Neural progenitor cell (in vitro differentiated cells): ENCODE results near the gene NAB2. TPM values are rescaled to one million over a fixed set of nuclear protein-coding genes. Genes with fewer than 3 reads are reported as not detected.

ENCODE experiments used
- DNase-seq: peaks from one replicate; pipeline ENCODE4 v3.0.0-alpha.2; 2016; ENCODE audit warnings: low spot score
- H2AFZ ChIP-seq: fragments of 200-600 bp; sonication (generic); replicated peaks from 2 replicates; pipeline ENCODE4 v1.6.1; 2016; ENCODE audit warnings: antibody characterized with exemption
- H3F3A ChIP-seq: fragments of 200-600 bp; sonication (generic); 2 replicates; pipeline ENCODE4 v1.6.1; 2016; ENCODE audit warnings: antibody characterized with exemption, low read depth
- H3K27ac ChIP-seq: fragments of 200-600 bp; sonication (generic); 2 replicates; pipeline ENCODE4 v1.5.1; 2016; ENCODE audit warnings: mild to moderate bottlenecking
- H3K27me3 ChIP-seq: fragments of 200-600 bp; sonication (generic); 2 replicates; pipeline ENCODE4 v1.6.1; 2016; ENCODE audit warnings: mild to moderate bottlenecking, moderate library complexity
- H3K36me3 ChIP-seq: fragments of 200-600 bp; sonication (generic); 2 replicates; pipeline ENCODE4 v1.5.1; 2016
- H3K4me1 ChIP-seq: fragments of 200-600 bp; sonication (generic); 2 replicates; pipeline ENCODE4 v1.6.1; 2016; ENCODE audit warnings: mixed run types
- H3K4me2 ChIP-seq: fragments of 200-600 bp; sonication (generic); 2 replicates; pipeline ENCODE4 v1.6.1; 2016
- H3K4me3 ChIP-seq: fragments of 200-600 bp; sonication (generic); 2 replicates; pipeline ENCODE4 v1.5.1; 2016
- H3K79me2 ChIP-seq: fragments of 200-600 bp; sonication (generic); 2 replicates; pipeline ENCODE4 v1.6.1; 2016; ENCODE audit warnings: low read depth
- H3K9ac ChIP-seq: fragments of 200-600 bp; sonication (generic); 2 replicates; pipeline ENCODE4 v1.6.1; 2016
- H3K9me3 ChIP-seq: fragments of 200-600 bp; sonication (generic); 2 replicates; pipeline ENCODE4 v1.5.1; 2016; ENCODE audit warnings: low read depth
- H4K20me1 ChIP-seq: fragments of 200-600 bp; sonication (generic); 2 replicates; pipeline ENCODE4 v1.6.1; 2016; ENCODE audit warnings: low read depth
- H3K27ac Mint-ChIP-seq: 3 replicates; pipeline ENCODE4 v1.8.0; 2021; ENCODE audit warnings: mixed read lengths
- H3K27me3 Mint-ChIP-seq: 2 replicates; pipeline ENCODE4 v1.8.0; 2022; ENCODE audit warnings: low read depth, mild to moderate bottlenecking, inconsistent platforms, moderate library complexity, mixed read lengths; ENCODE audit not compliant: insufficient read depth
- H3K36me3 Mint-ChIP-seq: 3 replicates; pipeline ENCODE4 v1.8.0; 2021; ENCODE audit warnings: mixed read lengths
- H3K4me1 Mint-ChIP-seq: 3 replicates; pipeline ENCODE4 v1.8.0; 2021; ENCODE audit warnings: mixed read lengths
- H3K4me3 Mint-ChIP-seq: 3 replicates; pipeline ENCODE4 v1.8.0; 2021; ENCODE audit warnings: mild to moderate bottlenecking, moderate library complexity, mixed read lengths
- H3K9me3 Mint-ChIP-seq: 3 replicates; pipeline ENCODE4 v1.8.0; 2020; ENCODE audit warnings: mixed read lengths
- EZH2 ChIP-seq: fragments of 200-600 bp; sonication (generic); IDR thresholded peaks from 2 replicates; pipeline ENCODE4 v1.6.1; 2017; ENCODE audit warnings: antibody characterized with exemption, mild to moderate bottlenecking, moderate library complexity
- EZH2phosphoT487 ChIP-seq: fragments of 200-600 bp; sonication (generic); IDR thresholded peaks from 2 replicates; pipeline ENCODE4 v1.6.1; 2017; ENCODE audit warnings: antibody characterized with exemption
- total RNA-seq: library from RNA; depleted of rRNA; stranded (reverse); fragments of >200 nt; gene quantifications from 2 replicates; pipeline ENCODE4 v1.2.3, GENCODE V29; 2015; ENCODE audit warnings: low replicate concordance
- TF ChIP-seq, protein P1 (sequence below): fragments of 200-600 bp; sonication (generic); IDR thresholded peaks from 2 replicates; pipeline ENCODE4 v1.5.1; 2017; ENCODE audit warnings: antibody characterized with exemption, mild to moderate bottlenecking

NAB2 gene
- total RNA-seq, 1 donor from 2014 or later, result 19.8 TPM

DNA sequence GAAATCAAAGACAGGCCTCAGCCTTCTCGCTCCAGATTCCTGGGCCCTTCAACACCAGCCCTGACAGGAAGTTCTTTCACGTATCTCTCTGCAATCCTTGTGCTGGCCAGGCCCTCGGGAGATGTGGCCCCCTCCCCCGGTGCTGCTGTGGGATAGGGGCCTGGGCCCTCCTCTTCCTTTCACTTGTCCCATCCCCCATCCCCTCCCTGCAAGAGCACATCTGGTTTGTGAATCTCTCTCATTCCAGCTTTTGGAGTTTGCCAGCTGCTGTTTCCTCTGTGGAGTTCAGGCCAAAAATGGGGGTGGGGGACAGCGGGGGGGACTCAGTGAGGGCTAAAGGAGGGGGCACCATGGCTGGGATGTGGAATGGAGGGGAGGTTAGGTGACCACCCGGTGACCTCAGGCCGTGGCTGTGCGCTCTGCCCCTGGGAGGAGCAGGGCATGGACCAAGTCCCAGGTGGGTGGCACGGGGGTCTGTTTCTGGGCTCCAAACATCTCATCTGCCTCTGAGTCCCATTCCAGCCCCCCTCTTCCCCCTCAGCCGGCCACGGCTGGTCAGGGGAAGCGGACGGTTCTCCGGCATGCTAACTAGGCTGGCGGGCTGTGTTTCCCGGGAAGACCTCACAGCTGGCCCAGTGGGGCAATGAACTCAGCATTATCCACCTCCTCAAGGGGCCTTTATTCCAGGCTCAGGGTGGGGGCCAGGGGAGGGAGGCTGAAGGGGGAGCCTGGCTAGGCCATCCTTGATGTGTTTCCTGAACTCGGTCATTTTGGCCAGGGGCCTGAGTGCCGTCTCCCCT lies 46.8 kb downstream of the NAB2 start:
- Histone ChIP-seq H4K20me1 (peaks cover 83% of the 10 kb centered on the region), H3K27me3 (no peaks in the 10 kb centered on the region), H3K27ac (peak overlapping the region; percentile 63), H3K4me3 (peak overlapping the region; percentile 24), H3K4me1 (peaks cover 44% of the 10 kb centered on the region), H3K79me2 (peaks cover 71% of the 10 kb centered on the region), H3F3A (peaks cover 25% of the 10 kb centered on the region), H2AFZ (no peak overlapping the region), H3K36me3 (no peaks in the 10 kb centered on the region), H3K9ac (no peak overlapping the region), H3K9me3 (no peaks in the 10 kb centered on the region), H3K4me2 (peak overlapping the region; percentile 69)
- Mint-ChIP-seq H3K9me3 (no peaks in the 10 kb centered on the region), H3K36me3 (peaks cover 9% of the 10 kb centered on the region), H3K27me3 (peaks cover 2% of the 10 kb centered on the region), H3K4me1 (peaks cover 60% of the 10 kb centered on the region), H3K27ac (no peak overlapping the region), H3K4me3 (peak overlapping the region; percentile 72)
- DNase-seq, result peak; percentile 65
- TF ChIP-seq EZH2phosphoT487 (no peak), EZH2 (no peak)
- TF ChIP-seq, protein P1, sequence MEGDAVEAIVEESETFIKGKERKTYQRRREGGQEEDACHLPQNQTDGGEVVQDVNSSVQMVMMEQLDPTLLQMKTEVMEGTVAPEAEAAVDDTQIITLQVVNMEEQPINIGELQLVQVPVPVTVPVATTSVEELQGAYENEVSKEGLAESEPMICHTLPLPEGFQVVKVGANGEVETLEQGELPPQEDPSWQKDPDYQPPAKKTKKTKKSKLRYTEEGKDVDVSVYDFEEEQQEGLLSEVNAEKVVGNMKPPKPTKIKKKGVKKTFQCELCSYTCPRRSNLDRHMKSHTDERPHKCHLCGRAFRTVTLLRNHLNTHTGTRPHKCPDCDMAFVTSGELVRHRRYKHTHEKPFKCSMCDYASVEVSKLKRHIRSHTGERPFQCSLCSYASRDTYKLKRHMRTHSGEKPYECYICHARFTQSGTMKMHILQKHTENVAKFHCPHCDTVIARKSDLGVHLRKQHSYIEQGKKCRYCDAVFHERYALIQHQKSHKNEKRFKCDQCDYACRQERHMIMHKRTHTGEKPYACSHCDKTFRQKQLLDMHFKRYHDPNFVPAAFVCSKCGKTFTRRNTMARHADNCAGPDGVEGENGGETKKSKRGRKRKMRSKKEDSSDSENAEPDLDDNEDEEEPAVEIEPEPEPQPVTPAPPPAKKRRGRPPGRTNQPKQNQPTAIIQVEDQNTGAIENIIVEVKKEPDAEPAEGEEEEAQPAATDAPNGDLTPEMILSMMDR, result no peak

DNA sequence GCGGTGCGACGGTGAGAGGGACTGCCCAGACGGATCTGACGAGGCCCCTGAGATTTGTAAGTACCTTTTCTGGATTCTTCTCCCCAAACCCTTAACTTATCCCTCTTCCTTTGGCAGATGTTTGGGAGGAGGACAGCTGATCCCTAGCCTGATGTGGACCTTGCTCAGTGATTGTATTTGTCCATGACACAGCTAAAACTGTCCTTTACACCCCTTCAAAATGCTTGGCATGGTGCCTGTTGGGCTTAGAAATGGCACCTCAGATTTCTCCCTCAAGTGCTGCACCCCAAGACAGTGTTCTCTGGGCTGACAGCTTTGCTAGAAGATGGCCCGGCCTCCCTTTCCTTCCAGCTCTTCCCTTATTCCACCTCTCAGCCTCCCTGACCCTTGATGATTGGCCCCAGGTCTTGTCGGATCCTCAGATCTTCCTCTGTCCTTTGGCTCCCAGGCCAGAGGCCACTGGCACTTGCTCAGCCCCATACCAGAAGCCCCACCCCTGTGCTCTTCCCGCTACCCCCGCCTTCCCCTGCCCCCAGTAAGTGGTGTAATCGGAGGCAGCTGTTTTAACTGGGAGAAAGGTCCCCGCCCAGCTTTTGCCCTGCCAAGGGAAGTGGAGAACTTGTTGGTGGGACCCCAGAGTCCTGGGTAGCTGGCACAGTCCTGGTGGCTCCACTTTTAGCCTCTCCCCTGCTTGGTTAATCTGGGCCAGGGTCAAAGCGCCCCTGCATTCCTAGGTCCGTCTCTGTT lies 49.8 kb downstream of the NAB2 start:
- peaks cover 41% of the 10 kb centered on the region for H3K79me2 ChIP-seq
- no peaks in the 10 kb centered on the region for H3K9me3 ChIP-seq
- TF ChIP-seq EZH2phosphoT487, result no peak
- TF ChIP-seq EZH2, result no peak
- TF ChIP-seq, protein P1, result no peak
- no peaks in the 10 kb centered on the region for H3K9me3 Mint-ChIP-seq
- no peaks in the 10 kb centered on the region for H3K36me3 ChIP-seq
- no peak overlapping the region for H3K4me2 ChIP-seq
- H3K4me3 Mint-ChIP-seq, result no peak overlapping the region
- H3K4me1 ChIP-seq, result peaks cover 17% of the 10 kb centered on the region
- H3F3A ChIP-seq, result peaks cover 15% of the 10 kb centered on the region
- H3K4me1 Mint-ChIP-seq, result peaks cover 54% of the 10 kb centered on the region
- H2AFZ ChIP-seq, result no peak overlapping the region
- peaks cover 18% of the 10 kb centered on the region for H3K36me3 Mint-ChIP-seq
- no peak for DNase-seq
- H4K20me1 ChIP-seq, result peaks cover 62% of the 10 kb centered on the region
- no peak overlapping the region for H3K4me3 ChIP-seq
- H3K27me3 Mint-ChIP-seq, result no peaks in the 10 kb centered on the region
- H3K27ac ChIP-seq, result no peak overlapping the region
- H3K9ac ChIP-seq, result no peak overlapping the region
- no peak overlapping the region for H3K27ac Mint-ChIP-seq
- no peaks in the 10 kb centered on the region for H3K27me3 ChIP-seq

DNA sequence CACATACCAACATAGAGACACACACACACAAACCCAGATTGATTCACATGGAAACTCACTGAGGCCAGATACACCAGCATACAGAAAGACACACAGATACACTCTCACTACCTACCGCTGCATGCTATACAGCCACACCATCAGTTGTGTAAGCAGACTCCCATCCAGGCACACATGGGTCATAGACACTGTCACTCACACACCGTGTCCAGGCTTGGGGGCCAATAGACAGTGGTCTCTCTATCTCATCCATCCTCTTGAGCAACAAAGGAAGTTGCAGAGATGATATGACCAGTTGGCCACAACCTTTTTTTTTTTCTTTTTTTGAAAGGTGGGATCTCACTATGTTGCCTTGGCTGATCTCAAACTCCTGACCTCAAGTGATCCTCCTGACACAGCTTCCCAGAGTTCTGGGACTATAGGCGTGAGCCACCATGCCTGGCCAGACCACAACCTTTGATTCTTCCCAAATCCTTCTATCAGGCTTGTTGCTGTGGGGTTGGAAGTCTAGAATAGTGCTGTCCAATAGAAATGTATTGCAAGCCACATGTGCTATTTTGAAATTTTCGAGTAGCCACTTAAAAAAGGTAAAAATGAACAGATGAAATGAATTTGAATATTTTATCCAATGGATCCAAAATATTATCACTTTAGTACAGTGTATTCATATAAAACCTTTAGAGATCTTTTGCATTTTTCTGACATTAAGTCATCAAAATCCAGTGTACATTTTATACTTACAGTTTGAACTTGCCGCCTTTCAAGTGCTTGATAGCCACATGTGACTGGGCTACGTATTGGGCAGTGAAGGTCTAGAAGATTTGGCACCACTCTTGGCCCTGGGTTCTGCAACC lies 51.1 kb downstream of the NAB2 start:
- H4K20me1 ChIP-seq, result peaks cover 54% of the 10 kb centered on the region
- Mint-ChIP-seq H3K27ac (no peak overlapping the region), H3K4me1 (peaks cover 44% of the 10 kb centered on the region), H3K27me3 (no peaks in the 10 kb centered on the region), H3K36me3 (peaks cover 26% of the 10 kb centered on the region), H3K9me3 (no peaks in the 10 kb centered on the region), H3K4me3 (no peak overlapping the region)
- peaks cover 6% of the 10 kb centered on the region for H3F3A ChIP-seq
- no peaks in the 10 kb centered on the region for H3K36me3 ChIP-seq
- H3K4me1 ChIP-seq, result peaks cover 14% of the 10 kb centered on the region
- H3K79me2 ChIP-seq, result peaks cover 30% of the 10 kb centered on the region
- no peak overlapping the region for H3K4me2 ChIP-seq
- no peak for DNase-seq
- no peak overlapping the region for H3K27ac ChIP-seq
- TF ChIP-seq, protein P1, result no peak
- TF ChIP-seq EZH2phosphoT487, result no peak
- TF ChIP-seq EZH2, result no peak
- H3K9me3 ChIP-seq, result no peaks in the 10 kb centered on the region
- H3K4me3 ChIP-seq, result no peak overlapping the region
- no peak overlapping the region for H2AFZ ChIP-seq
- no peak overlapping the region for H3K9ac ChIP-seq
- H3K27me3 ChIP-seq, result no peaks in the 10 kb centered on the region
